ENCODE results near the gene RABAC1. TPM values are rescaled to one million over a fixed set of nuclear protein-coding genes. Genes with fewer than 3 reads are reported as not detected.

The RABAC1 gene
- total and polyA plus RNA-seq, 7 donors: 48.9 to 131 (median 65.3) TPM

- H3K27ac ChIP-seq: no peak overlapping the region
- DNase-seq: no peak
- no peak overlapping the region for H3K4me3 ChIP-seq
- TF ChIP-seq CTCF (IDR thresholded peaks at IDR 0.05): no peak
- H3K4me1 ChIP-seq: peaks cover 5% of the 10 kb centered on the region
- ATAC-seq: no peak
- peaks cover 0 to 91% (median 55%) of the 10 kb centered on the region in 3 donors for H3K27me3 ChIP-seq (ENCODE audit: insufficient read depth in 3 of 3, low read length in 2 of 3)
- H3K9me3 ChIP-seq: no peaks in the 10 kb centered on the region
- 35 to 42% (median 36%) methylated on average over 7 of the region's 7 CpGs for WGBS, 3 donors
- intact Hi-C loops (cut with DNase I): no loop called here
- H3K36me3 ChIP-seq (ENCODE audit: insufficient read depth in 1 of 2, low read depth in 1 of 2): no peaks in the 10 kb centered on the region
These were observed 33.7 kb downstream of the RABAC1 start for GRCh38 chr19:41925208-41926003.

GRCh38 chr19:41924151-41925145, 34.7 kb downstream of the RABAC1 start:
- WGBS, 3 donors: 37 to 41% (median 40%) methylated on average over 13 of the region's 13 CpGs
- no peak overlapping the region for H3K4me3 ChIP-seq
- no peak for ATAC-seq
- H3K27me3 ChIP-seq (ENCODE audit: insufficient read depth in 3 of 3, low read length in 2 of 3): peaks cover 0 to 89% (median 47%) of the 10 kb centered on the region in 3 donors
- no peak overlapping the region for H3K27ac ChIP-seq
- H3K36me3 ChIP-seq (ENCODE audit: insufficient read depth in 1 of 2, low read depth in 1 of 2): no peaks in the 10 kb centered on the region
- DNase-seq: no peak
- peaks cover 5% of the 10 kb centered on the region for H3K4me1 ChIP-seq
- no peak for TF ChIP-seq CTCF (IDR thresholded peaks at IDR 0.05)
- no peaks in the 10 kb centered on the region for H3K9me3 ChIP-seq
- intact Hi-C loops (cut with DNase I): no loop called here

GRCh38 chr19:41923045-41923788, 35.9 kb downstream of the RABAC1 start:
- TF ChIP-seq CTCF (IDR thresholded peaks at IDR 0.05): no peak
- 23 to 28% (median 25%) methylated on average over 5 to 6 of the region's 6 CpGs for WGBS, 3 donors
- ATAC-seq (no peak), DNase-seq (no peak)
- Histone ChIP-seq H3K4me1 (peaks cover under 1% of the 10 kb centered on the region), H3K9me3 (no peaks in the 10 kb centered on the region), H3K27ac (no peak overlapping the region), H3K36me3 (ENCODE audit: insufficient read depth in 1 of 2, low read depth in 1 of 2) (no peaks in the 10 kb centered on the region), H3K4me3 (no peak overlapping the region), H3K27me3 (ENCODE audit: insufficient read depth in 3 of 3, low read length in 2 of 3) (peaks cover 0 to 90% (median 47%) of the 10 kb centered on the region in 3 donors)
- intact Hi-C loops (cut with DNase I): no loop called here

- Histone ChIP-seq H3K9me3 (no peaks in the 10 kb centered on the region), H3K36me3 (ENCODE audit: insufficient read depth in 1 of 2, low read depth in 1 of 2) (no peaks in the 10 kb centered on the region), H3K27me3 (ENCODE audit: insufficient read depth in 3 of 3, low read length in 2 of 3) (peaks cover 0 to 89% (median 44%) of the 10 kb centered on the region in 3 donors), H3K4me3 (no peak overlapping the region), H3K4me1 (no peaks in the 10 kb centered on the region), H3K27ac (no peak overlapping the region)
- no peak for ATAC-seq
- intact Hi-C loops (cut with DNase I): no loop called here
- TF ChIP-seq CTCF (IDR thresholded peaks at IDR 0.05): no peak
- DNase-seq: no peak
- WGBS, 3 donors: 4 to 5% (median 5%) methylated on average over 17 to 18 of the region's 18 CpGs
These were observed 36.5 kb downstream of the RABAC1 start for GRCh38 chr19:41922585-41922984.

Measured in psoas muscle (tissue), 8 donors.